Uterus (tissue), 2 donors: Measurements from ENCODE around the gene PCTP.
A peak's percentile ranks its signal among the peaks of the same experiment; 100 is the strongest.

Experiments
- CTCF ChIP-seq, 4 experiments: fragments of 200-600 bp in 2 of 4; fragments of 450-650 bp in 2 of 4; sonication (generic) in 2 of 4; IDR thresholded peaks; one replicate each; pipeline ENCODE4 v1.5.1; 2016 to 2019; ENCODE audit warnings: antibody characterized with exemption in 4 of 4, mild to moderate bottlenecking in 2 of 4, moderate library complexity in 1 of 4
- POLR2A ChIP-seq, 2 donors: fragments of 450-650 bp; IDR thresholded peaks; one replicate each; pipeline ENCODE4 v1.6.1; 2016; ENCODE audit warnings: antibody characterized with exemption in 2 of 2, mild to moderate bottlenecking in 1 of 2, moderate library complexity in 1 of 2

GRCh38 chr17:55731586-55732250, 19.1 kb upstream of the PCTP start:
- TF ChIP-seq POLR2A (IDR thresholded peaks at IDR 0.05) = peak in 1 of 2 donors; percentile 15
- TF ChIP-seq CTCF (IDR thresholded peaks at IDR 0.05) = no peak
